ENCODE data around the gene NDRG4.
"Not testable (repeated sequence)": the region's sequence is repeated elsewhere in the genome, so short reads cannot be mapped to it uniquely, and the experiment has no call there.

NDRG4 gene

DNA sequence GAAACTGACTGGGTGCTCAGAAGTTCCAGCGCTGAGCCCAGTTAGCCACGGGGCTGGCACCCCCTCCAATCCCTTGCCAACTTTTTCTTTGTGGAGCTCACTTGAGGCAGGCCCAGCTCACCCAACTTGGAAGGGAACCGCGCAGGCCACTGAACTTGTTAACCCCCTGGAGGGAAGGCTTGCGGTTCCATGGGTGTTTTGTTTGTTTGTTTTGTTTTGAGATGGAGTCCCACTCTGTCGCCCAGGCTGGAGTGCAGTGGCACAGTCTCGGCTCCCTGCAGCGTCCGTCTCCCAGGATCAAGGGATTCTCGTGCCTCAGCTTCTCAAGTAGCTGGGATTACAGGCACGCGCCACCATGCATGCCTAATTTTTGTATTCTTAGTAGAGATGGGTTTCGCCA, 34.1 kb upstream of the NDRG4 start:
- DNase-seq: no peak

DNA sequence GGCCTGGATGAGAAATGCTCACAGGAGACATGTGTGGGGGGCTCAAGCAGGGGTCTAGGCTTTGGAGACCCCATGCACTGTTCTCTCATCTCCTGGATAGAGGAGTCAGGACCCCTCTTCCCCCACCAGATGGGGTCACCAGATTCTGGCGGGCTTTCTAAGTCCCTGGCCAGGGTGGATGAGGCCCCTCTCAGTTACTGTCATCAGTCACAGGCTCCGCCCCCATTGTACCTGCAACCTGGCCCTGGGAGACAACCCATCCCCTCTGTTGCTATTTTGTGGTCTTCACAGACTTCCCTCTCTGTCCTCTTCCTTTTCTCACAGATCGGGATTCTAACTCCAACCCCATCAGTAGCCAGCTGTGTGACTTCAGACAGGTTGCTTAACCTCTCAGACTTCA, 33.5 kb upstream of the NDRG4 start:
- no peak for DNase-seq

GRCh38 chr16:58467905-58468304, 32.0 kb upstream of the NDRG4 start:
- no peak for DNase-seq

- no peak for DNase-seq
Measured at GRCh38 chr16:58471209-58471975, 28.6 kb upstream of the NDRG4 start.

GRCh38 chr16:58472266-58472665, 27.7 kb upstream of the NDRG4 start:
- no peak for DNase-seq

DNA sequence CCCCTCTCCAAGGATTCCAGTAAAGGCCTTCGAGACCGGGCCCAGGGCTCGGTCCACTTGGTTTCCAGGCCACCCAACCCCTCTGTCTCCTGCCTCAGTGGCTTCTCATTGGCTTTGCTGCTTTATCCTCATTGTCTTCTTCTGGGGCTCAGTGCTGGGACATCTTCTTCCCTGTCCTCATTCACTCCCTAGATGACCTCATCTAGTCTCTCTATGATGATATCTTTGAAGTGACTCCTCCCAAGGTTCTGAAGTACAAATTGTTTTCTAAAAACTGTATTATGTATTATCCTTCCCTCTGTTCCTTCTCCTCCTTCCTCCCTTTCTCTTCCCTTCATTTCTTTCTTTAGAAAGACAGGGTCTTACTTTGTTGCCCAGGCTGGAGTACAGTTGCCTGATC, 27.1 kb upstream of the NDRG4 start:
- no peak for DNase-seq

GRCh38 chr16:58474296-58474695, 25.6 kb upstream of the NDRG4 start:
- no peak for DNase-seq

GRCh38 chr16:58475091-58475619, 24.8 kb upstream of the NDRG4 start:
- DNase-seq: no peak

- DNase-seq: no peak
Measured at GRCh38 chr16:58476791-58477190, 23.2 kb upstream of the NDRG4 start.

- no peak for DNase-seq
Measured at GRCh38 chr16:58478427-58478826, 21.5 kb upstream of the NDRG4 start.

- no peak for DNase-seq
Measured at GRCh38 chr16:58481226-58481869, 18.6 kb upstream of the NDRG4 start.

- DNase-seq: no peak
Measured at GRCh38 chr16:58481931-58482330, 18.0 kb upstream of the NDRG4 start.

DNA sequence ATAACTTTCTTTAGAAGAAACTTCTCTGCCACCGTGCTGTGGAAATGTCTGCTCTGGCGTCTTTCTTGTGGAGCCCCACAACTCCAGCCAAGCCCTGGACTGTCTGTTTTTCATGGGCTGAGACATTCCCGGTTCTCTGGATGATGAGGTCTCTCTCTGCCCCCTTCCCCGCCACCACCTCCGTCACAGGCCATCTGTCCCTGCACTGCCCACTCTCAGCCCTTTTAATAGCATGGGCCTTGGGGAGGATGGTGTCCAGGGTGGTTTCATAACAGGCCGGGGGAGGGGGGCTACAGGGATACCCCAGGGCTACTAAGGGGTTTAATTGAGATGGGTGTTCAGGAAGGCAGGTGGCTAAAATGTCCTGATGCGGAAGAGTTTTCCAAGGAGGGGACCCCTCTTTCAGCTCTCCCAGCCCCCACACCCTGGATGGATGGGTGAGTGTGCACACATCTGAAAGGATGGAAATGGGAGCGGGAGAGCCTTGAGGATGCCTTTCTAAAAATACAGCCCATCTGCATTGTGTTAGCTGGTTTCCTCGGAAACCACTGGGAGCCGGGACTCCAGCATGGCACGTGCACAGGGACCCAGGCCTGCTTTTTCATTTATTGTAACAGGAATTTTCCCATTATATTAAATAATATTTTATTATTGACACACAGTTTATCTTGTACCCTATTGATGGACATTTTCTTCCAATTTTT, 14.6 kb upstream of the NDRG4 start:
- no peak for DNase-seq

DNA sequence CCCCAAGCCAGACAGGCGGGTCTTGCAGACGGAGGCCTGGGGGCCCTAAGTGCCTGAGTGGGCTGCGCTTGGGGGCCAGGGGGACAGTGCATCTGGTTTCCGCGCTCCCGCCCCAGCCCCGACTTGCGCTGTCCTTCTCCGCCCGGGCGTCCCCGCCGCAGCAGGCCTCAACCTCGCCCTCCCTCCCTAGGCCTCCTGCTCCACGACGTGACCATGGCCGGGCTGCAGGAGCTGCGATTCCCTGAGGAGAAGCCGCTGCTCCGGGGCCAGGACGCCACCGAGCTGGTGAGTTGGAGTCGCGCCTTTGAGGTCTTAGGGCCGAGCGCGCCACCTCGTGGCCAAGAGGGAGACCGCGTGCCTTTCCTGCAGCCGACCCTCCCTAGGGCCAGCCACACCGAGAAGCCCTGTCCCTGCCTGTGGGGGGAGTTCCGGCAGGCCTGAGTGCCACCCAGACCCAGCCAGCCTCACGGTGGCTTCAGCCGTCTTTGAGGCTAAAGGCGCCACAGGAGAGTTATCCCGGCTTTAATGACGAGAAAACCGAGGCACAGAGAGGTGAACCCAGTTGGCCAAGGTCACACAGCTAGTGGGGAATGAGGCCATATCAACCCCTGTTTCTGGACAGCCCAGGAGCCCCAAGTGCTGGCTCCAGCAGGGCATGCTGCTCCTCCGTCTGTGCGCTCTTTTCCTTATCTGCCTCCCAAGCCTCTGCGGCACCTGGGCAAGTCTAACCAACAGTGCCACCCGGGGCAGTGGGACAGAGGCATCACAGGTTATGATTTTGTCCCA, 12.2 kb upstream of the NDRG4 start:
- DNase-seq: no peak

GRCh38 chr16:58488531-58488930, 11.4 kb upstream of the NDRG4 start:
- no peak for DNase-seq

DNA sequence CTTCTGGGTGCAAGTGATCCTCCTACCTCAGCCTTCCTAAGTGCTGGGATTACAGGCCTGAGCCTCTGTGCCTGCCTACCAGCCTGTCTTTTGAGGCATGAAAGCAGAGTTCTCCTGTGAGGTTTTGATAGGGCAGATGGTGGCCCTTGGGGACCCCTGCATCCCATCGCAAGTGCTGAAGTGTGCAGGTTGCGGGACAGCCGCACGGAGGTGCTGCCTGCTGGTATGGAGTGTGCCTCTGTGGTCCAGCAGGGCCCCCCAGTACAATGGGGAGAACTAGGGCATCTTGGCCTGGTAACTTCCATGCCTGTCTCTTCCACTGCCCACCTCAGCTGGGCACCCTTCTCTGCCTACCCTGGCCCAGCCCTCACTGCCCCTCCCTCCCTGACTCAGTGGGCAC, 9.9 kb upstream of the NDRG4 start:
- no peak for DNase-seq

DNA sequence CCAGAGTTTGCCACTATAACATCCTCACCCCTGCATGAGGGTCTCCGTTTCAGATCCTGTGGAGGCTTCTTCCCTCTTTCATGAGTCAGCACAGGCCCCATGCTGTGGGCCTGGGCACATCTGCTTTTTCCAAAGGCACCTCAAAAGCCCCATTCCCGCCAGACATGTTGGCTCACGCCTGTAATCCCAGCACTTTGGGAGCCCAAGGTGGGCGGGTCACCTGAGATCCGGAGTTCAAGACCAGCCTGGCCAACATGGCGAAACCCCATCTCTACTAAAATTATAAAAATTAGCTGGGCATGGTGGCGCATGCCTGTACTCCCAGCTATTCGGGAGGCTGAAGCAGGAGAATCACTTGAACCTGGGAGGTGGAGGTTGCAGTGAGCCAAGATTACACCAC, 9.4 kb upstream of the NDRG4 start:
- DNase-seq: not testable (repeated sequence)

DNA sequence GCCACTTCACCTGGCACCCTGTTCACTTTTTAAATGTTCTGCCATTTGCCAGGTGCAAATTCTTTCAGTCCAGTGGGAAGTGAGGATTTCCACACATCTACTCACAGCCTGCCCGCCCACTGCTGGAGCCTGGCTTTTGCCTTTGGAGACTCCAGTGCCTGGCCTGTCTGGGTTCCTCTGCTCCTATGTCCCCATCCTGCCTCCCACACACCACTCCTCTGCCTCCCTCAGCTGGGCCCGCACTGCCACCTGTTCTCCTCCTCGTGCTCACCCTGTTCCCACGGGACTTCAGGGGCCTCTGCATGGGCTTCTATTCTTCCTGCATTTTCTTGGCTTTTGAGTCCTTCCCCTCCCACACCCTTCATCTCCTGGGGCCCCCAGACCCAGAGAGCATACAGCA, 7.9 kb upstream of the NDRG4 start:
- DNase-seq: no peak

DNA sequence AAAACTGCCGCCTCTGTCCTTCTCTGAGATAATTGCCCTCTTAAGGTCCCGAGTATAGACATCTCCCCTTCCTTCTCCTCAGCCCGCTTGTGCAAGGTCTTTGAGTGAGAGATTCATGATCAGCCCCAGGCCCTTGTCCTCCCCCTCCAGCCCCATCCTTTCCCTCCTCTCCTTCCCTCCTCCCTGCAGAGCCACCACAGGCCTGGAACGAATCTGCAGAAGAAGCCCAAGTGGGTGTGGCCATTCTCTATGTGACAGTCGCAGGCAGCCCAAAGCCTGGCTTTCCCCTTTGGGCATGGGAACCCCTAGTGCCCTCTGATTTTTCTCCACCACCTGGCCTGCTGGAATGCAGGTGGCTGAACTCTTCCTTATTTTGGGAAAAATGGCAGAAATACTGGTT, 7.2 kb upstream of the NDRG4 start:
- DNase-seq: no peak

- DNase-seq: no peak
Measured at GRCh38 chr16:58493756-58494431, 6.0 kb upstream of the NDRG4 start.

- DNase-seq: no peak
Measured at GRCh38 chr16:58494981-58495520, 4.9 kb upstream of the NDRG4 start.
